Measurements from ENCODE around the gene LRRC75A.
A peak's percentile ranks its signal among the peaks of the same experiment; 100 is the strongest.
"Not testable (repeated sequence)": the region's sequence is repeated elsewhere in the genome, so short reads cannot be mapped to it uniquely, and the experiment has no call there.

The LRRC75A gene

GRCh38 chr17:16459855-16460550, 32.0 kb downstream of the LRRC75A start:
- H3K27ac Mint-ChIP-seq, result no peak overlapping the region
- no peaks in the 10 kb centered on the region for H3K27me3 Mint-ChIP-seq (ENCODE audit: low read depth)
- H3K36me3 Mint-ChIP-seq (ENCODE audit: low read depth), result peaks cover 7% of the 10 kb centered on the region
- no peaks in the 10 kb centered on the region for H3K9me3 Mint-ChIP-seq
- H3K4me3 Mint-ChIP-seq, result no peak overlapping the region
- no peak for DNase-seq (ENCODE audit: low spot score)
- H3K4me1 Mint-ChIP-seq (ENCODE audit: low read depth), result no peaks in the 10 kb centered on the region

DNA sequence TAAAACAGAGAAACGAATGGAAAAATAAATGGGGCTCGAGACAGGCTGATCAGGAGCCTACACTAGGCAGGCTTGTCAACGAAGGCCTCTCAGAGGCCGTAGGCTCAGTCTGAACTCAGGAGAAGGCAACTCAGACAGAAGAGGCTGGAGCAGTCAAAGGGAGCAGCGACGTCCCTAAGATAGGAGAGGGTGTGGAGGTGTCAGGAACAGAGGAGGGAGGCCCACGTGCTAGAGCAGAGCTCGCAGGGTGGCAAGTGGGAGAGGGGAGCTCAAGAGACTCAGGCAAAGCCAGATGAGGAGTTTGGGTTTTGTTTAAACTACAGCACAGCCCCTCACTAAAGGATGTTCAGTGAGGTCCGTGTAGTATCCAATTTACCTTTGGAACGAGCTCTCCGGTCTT, 32.7 kb downstream of the LRRC75A start:
- Mint-ChIP-seq H3K4me3 (no peak overlapping the region), H3K27me3 (ENCODE audit: low read depth) (no peaks in the 10 kb centered on the region), H3K36me3 (ENCODE audit: low read depth) (peaks cover 7% of the 10 kb centered on the region), H3K4me1 (ENCODE audit: low read depth) (no peaks in the 10 kb centered on the region), H3K9me3 (no peaks in the 10 kb centered on the region), H3K27ac (peak overlapping the region; percentile 10)
- no peak for DNase-seq (ENCODE audit: low spot score)

GRCh38 chr17:16456742-16457316, 35.2 kb downstream of the LRRC75A start:
- no peak overlapping the region for H3K27ac Mint-ChIP-seq
- no peaks in the 10 kb centered on the region for H3K27me3 Mint-ChIP-seq (ENCODE audit: low read depth)
- H3K4me1 Mint-ChIP-seq (ENCODE audit: low read depth), result peaks cover 3% of the 10 kb centered on the region
- H3K36me3 Mint-ChIP-seq (ENCODE audit: low read depth), result peaks cover 5% of the 10 kb centered on the region
- H3K4me3 Mint-ChIP-seq, result no peak overlapping the region
- no peaks in the 10 kb centered on the region for H3K9me3 Mint-ChIP-seq
- DNase-seq (ENCODE audit: low spot score), result no peak

DNA sequence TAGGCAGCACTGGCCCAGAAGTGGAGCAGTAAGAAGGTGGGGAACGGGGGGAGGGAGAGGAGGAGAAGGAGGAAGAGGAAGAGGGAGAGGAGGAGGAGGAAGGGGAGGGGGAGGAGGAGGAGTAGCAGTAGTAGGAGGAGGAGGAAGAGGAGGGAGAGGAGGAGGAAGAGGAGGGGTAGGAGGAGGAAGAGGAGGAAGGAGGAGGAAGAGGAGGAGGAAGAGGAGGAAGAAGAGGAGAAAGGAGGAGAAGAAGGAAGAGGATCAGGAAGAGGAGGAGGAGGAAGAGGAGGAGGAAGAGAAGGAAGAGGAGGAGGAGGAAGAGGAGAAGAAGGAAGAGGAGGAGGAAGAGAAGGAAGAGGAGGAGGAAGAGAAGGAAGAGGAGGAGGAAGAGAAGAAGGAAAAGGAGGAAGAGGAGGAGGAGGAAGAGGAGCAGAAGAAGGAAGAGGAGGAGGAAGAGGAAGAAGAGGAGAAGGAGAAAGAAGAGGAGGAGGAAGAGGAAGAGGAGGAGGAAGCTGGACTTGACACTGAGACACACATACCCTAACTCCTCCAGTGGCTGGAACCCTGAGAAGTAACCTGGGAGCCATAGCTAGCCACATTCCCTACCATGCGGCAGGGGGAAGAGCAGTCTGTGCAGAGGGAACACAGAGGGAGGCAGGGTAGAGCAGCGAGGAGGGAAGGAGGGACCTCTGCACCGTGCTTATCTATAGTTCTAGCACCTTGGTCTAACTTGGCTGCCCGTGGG, 35.8 kb downstream of the LRRC75A start:
- H3K9me3 Mint-ChIP-seq, result no peaks in the 10 kb centered on the region
- no peak overlapping the region for H3K4me3 Mint-ChIP-seq
- H3K27me3 Mint-ChIP-seq (ENCODE audit: low read depth), result no peaks in the 10 kb centered on the region
- no peak for DNase-seq (ENCODE audit: low spot score)
- peaks cover 3% of the 10 kb centered on the region for H3K4me1 Mint-ChIP-seq (ENCODE audit: low read depth)
- H3K36me3 Mint-ChIP-seq (ENCODE audit: low read depth), result peaks cover 5% of the 10 kb centered on the region
- H3K27ac Mint-ChIP-seq, result no peak overlapping the region

GRCh38 chr17:16453493-16453851, 38.5 kb downstream of the LRRC75A start:
- DNase-seq (ENCODE audit: low spot score), result no peak
- Mint-ChIP-seq H3K9me3 (no peaks in the 10 kb centered on the region), H3K36me3 (ENCODE audit: low read depth) (peaks cover 13% of the 10 kb centered on the region), H3K4me1 (ENCODE audit: low read depth) (peaks cover 3% of the 10 kb centered on the region), H3K4me3 (no peak overlapping the region), H3K27ac (peak overlapping the region; percentile 67), H3K27me3 (ENCODE audit: low read depth) (no peaks in the 10 kb centered on the region)

DNA sequence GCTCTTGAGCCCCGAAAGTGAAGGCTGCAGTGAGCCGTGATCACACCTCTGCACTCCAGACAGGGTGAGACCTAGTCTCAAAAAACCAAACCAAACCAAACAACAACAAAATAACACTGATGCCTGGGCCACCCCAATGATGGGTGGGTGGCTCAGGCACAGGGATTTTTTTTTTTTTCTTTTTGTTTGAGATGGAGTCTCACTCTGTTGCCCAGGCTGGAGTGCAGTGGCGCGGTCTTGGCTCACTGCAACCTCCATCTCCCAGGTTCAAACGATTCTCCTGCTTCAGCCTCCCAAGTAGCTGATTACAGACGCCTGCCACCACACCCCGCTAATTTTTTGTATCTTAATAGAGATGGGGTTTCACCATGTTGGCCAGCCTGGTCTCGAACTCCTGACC, 39.7 kb downstream of the LRRC75A start:
- not testable (repeated sequence) for H3K27me3 Mint-ChIP-seq (ENCODE audit: low read depth); H3K4me1 Mint-ChIP-seq (ENCODE audit: low read depth); H3K27ac Mint-ChIP-seq; H3K9me3 Mint-ChIP-seq; H3K4me3 Mint-ChIP-seq; DNase-seq (ENCODE audit: low spot score)
- H3K36me3 Mint-ChIP-seq (ENCODE audit: low read depth), result peaks cover 21% of the 10 kb centered on the region

GRCh38 chr17:16450028-16450427, 42.0 kb downstream of the LRRC75A start:
- Mint-ChIP-seq H3K9me3 (no peaks in the 10 kb centered on the region), H3K4me3 (no peak overlapping the region), H3K27ac (peak overlapping the region; percentile 43), H3K27me3 (ENCODE audit: low read depth) (no peaks in the 10 kb centered on the region), H3K36me3 (ENCODE audit: low read depth) (peaks cover 23% of the 10 kb centered on the region), H3K4me1 (ENCODE audit: low read depth) (peaks cover 3% of the 10 kb centered on the region)
- no peak for DNase-seq (ENCODE audit: low spot score)

DNA sequence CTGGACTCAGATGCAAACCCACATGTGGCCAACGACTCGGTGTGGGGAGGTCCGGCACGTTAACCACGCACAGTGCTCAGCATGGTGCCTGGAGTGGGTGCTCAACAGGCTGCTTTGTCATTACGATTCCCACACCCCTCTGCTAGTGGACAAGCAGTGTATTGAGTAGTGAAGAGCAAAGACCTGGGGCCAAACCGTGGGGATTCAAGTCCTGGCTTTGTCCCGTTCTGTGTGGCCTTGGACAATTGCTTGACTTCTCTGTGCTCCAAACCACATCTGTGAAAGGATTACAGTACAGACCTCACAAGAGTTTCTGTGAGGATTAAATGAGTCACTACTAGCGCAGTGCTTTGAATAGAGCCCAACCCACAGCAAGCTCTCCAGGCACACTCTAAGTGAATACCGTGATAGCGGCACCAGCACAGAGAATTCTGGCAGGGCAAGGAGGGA, 42.8 kb downstream of the LRRC75A start:
- DNase-seq (ENCODE audit: low spot score), result no peak
- Mint-ChIP-seq H3K27me3 (ENCODE audit: low read depth) (no peaks in the 10 kb centered on the region), H3K4me3 (no peak overlapping the region), H3K36me3 (ENCODE audit: low read depth) (peaks cover 30% of the 10 kb centered on the region), H3K27ac (no peak overlapping the region), H3K9me3 (no peaks in the 10 kb centered on the region), H3K4me1 (ENCODE audit: low read depth) (peaks cover 3% of the 10 kb centered on the region)

GRCh38 chr17:16448490-16448889, 43.5 kb downstream of the LRRC75A start:
- Mint-ChIP-seq H3K27ac (no peak overlapping the region), H3K4me1 (ENCODE audit: low read depth) (peaks cover 3% of the 10 kb centered on the region), H3K36me3 (ENCODE audit: low read depth) (peaks cover 31% of the 10 kb centered on the region), H3K27me3 (ENCODE audit: low read depth) (no peaks in the 10 kb centered on the region), H3K4me3 (no peak overlapping the region), H3K9me3 (no peaks in the 10 kb centered on the region)
- no peak for DNase-seq (ENCODE audit: low spot score)

GRCh38 chr17:16447676-16448075, 44.3 kb downstream of the LRRC75A start:
- no peaks in the 10 kb centered on the region for H3K4me1 Mint-ChIP-seq (ENCODE audit: low read depth)
- no peak overlapping the region for H3K27ac Mint-ChIP-seq

GRCh38 chr17:16446338-16446983, 45.5 kb downstream of the LRRC75A start:
- Mint-ChIP-seq H3K36me3 (ENCODE audit: low read depth) (peaks cover 49% of the 10 kb centered on the region), H3K4me1 (ENCODE audit: low read depth) (peaks cover 9% of the 10 kb centered on the region), H3K27ac (no peak overlapping the region), H3K4me3 (no peak overlapping the region), H3K9me3 (no peaks in the 10 kb centered on the region), H3K27me3 (ENCODE audit: low read depth) (no peaks in the 10 kb centered on the region)
- DNase-seq (ENCODE audit: low spot score), result no peak

More at GRCh38 chr17:16447676-16448075, 44.3 kb downstream of the LRRC75A start:
- peaks cover 36% of the 10 kb centered on the region for H3K36me3 Mint-ChIP-seq (ENCODE audit: low read depth)
- DNase-seq (ENCODE audit: low spot score), result no peak
- no peaks in the 10 kb centered on the region for H3K9me3 Mint-ChIP-seq
- no peaks in the 10 kb centered on the region for H3K27me3 Mint-ChIP-seq (ENCODE audit: low read depth)
- H3K4me3 Mint-ChIP-seq, result no peak overlapping the region

DNA sequence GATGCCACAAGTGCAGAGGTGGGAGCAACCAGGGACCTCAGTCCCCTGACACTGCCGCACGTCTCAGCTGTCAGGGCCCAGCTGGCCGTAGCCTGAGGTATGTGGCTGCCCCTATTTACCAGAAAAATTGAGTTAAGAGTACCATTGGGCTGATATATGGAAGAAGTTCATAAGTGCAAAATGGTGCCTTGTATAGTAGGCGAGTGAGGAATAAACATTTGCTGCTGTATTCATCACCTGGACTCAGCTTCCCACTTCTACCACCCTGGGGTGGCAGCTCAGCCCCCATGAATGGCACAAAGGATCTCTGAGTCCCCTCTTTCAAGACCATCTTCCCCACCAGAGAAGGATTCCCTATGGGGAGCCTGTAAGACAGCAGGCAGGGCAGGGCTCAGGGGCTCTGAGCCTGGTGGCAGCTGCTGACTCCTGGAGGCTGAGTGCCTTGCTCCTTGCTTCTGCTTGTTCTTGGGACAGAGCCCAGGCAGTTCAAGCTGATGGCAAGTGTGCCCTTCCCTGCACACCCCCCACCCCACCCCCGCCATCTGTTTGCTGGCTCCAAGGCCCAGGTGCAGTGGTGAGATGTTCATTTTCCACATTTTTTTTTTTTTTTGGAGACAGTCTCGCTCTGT, 47.6 kb downstream of the LRRC75A start:
- Mint-ChIP-seq H3K4me1 (ENCODE audit: low read depth) (peaks cover 21% of the 10 kb centered on the region), H3K27me3 (ENCODE audit: low read depth) (no peaks in the 10 kb centered on the region), H3K36me3 (ENCODE audit: low read depth) (peaks cover 65% of the 10 kb centered on the region), H3K4me3 (no peak overlapping the region), H3K9me3 (no peaks in the 10 kb centered on the region), H3K27ac (peak overlapping the region; percentile 13)
- no peak for DNase-seq (ENCODE audit: low spot score)

- Mint-ChIP-seq H3K27ac (peak overlapping the region; percentile 13), H3K4me1 (ENCODE audit: low read depth) (peaks cover 21% of the 10 kb centered on the region), H3K4me3 (no peak overlapping the region), H3K9me3 (no peaks in the 10 kb centered on the region), H3K27me3 (ENCODE audit: low read depth) (no peaks in the 10 kb centered on the region), H3K36me3 (ENCODE audit: low read depth) (peaks cover 66% of the 10 kb centered on the region)
- DNase-seq (ENCODE audit: low spot score), result no peak
Observed at GRCh38 chr17:16443511-16444257, 48.3 kb downstream of the LRRC75A start.

All from T-helper 2 cell treated with Interferon-gamma antibody and Interleukin-4, amounts not matched to agents 5 μg/mL and 100 μg/mL, for 36 hours (primary cell).